Mammary epithelial cell (primary cell): Measurements from ENCODE around the gene STAMBPL1.

ENCODE experiments used
- CTCF ChIP-seq, 2 donors: IDR thresholded peaks in 1 of 2; conservative IDR thresholded peaks in 1 of 2; 2 replicates each; pipeline ENCODE4 v1.5.1; 2011 to 2012; ENCODE audit warnings: inconsistent platforms in 2 of 2, low read length in 2 of 2, mild to moderate bottlenecking in 2 of 2, control low read depth in 1 of 2, low read depth in 1 of 2; ENCODE audit not compliant: insufficient read depth in 1 of 2; ENCODE audit errors: extremely low read depth in 1 of 2
- EZH2 ChIP-seq: IDR thresholded peaks from 2 replicates; pipeline ENCODE4 v1.6.1; 2012; ENCODE audit warnings: low read length, inconsistent platforms, borderline replicate concordance

DNA sequence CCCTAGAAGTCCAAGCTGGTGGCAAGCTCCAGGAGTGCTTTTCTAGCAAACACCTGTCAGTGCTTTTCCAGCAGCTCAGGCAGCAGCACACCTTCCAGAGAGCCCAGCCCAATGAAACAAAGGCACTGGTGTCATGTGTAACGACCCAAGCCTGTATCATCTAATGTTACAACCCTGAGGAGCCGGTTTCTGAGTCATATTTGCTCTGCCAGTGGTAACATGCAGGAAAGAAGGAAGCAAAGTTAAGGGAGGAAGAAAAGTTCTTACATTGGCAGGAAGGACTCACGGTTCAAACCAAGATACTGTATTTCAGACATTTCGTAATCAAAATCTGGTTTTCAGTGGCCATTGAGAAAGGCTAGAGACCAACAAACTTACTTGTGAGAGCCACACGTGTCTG lies 28.3 kb upstream of the STAMBPL1 start, which contains the start of gene ANKRD22:
- TF ChIP-seq CTCF (conservative IDR thresholded peaks at IDR 0.05 in 1 of 2, IDR thresholded peaks at IDR 0.05 in 1 of 2; ENCODE audit: extremely low read depth in 1 of 2, insufficient read depth in 1 of 2, low read depth in 1 of 2, low read length in 2 of 2) (no peak), EZH2 (no peak)
